ENCODE data around the gene LMBR1. TPM values are rescaled to one million over a fixed set of nuclear protein-coding genes. Genes with fewer than 3 reads are reported as not detected.

LMBR1 gene
- total and polyA plus RNA-seq, 2 donors (not counting 3 experiments of a cell fraction or from before 2014, with no cell fraction given), result 14.0 to 72.9 TPM

DNA sequence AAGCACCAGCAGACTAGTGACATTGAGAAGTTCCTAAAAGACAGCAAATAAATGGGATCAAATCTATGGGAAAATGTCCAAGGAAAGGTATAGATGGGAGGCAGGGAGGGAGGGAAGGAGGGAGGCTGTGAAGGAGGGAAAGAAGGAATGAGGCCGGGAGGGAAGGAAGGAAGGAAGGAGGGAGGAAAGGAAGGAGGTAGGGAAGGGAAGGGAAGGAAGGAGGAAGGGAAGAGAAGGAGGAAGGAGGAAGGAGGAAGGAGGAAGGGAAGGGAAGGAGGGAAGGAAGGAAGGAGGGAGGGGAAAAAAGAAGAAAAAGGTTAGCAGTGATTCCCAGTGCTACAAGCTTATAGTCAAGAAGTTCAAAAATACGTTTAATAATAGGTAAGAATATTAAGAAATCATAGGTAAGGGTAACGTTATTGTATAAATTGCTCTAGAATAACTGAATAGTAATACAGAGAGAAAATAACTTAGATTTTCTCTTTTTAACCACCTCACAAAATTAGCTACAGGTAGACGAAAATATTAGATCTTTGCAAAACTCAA lies 106.9 kb downstream of the LMBR1 start:
- Histone ChIP-seq H3K4me2 (ENCODE audit: insufficient read depth, low read length) (no peak overlapping the region), H3K4me1 (ENCODE audit: control insufficient read depth, extremely low read depth, insufficient read depth, low read length) (no peaks in the 10 kb centered on the region), H2AFZ (ENCODE audit: low read depth, low read length) (no peak overlapping the region), H4K20me1 (replicated peaks; ENCODE audit: control insufficient read depth, extremely low read depth, insufficient read depth, low read length) (no peaks in the 10 kb centered on the region), H3K36me3 (ENCODE audit: control insufficient read depth in 2 of 2, extremely low read depth in 1 of 2, insufficient read depth in 2 of 2, low read length in 2 of 2) (no peaks in the 10 kb centered on the region), H3K9me1 (replicated peaks; ENCODE audit: control insufficient read depth, extremely low read depth, insufficient read depth, low read length) (no peaks in the 10 kb centered on the region), H3K27ac (ENCODE audit: insufficient read depth, low read depth, low read length) (no peak overlapping the region), H3K9me3 (replicated peaks; ENCODE audit: control insufficient read depth, insufficient read depth, low read length) (no peaks in the 10 kb centered on the region), H3K79me2 (ENCODE audit: control insufficient read depth, insufficient read depth, low read length) (no peaks in the 10 kb centered on the region), H3K4me3 (replicated peaks in 1 of 3; ENCODE audit: insufficient read depth in 1 of 3, low read depth in 1 of 3, low read length in 3 of 3) (no peak overlapping the region), H3K27me3 (ENCODE audit: control insufficient read depth in 2 of 2, insufficient read depth in 2 of 2, low read length in 2 of 2) (no peaks in the 10 kb centered on the region), H3K9ac (replicated peaks; ENCODE audit: extremely low read depth, insufficient read depth, low read length) (no peak overlapping the region)
- ChIA-PET CTCF (no interaction called here), POLR2A (no interaction called here)
- TF ChIP-seq, protein P1, sequence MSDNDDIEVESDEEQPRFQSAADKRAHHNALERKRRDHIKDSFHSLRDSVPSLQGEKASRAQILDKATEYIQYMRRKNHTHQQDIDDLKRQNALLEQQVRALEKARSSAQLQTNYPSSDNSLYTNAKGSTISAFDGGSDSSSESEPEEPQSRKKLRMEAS (IDR thresholded peaks at IDR 0.05; ENCODE audit: insufficient read depth, insufficient read length), result no peak
- dilution Hi-C loops (cut with MboI; ENCODE audit: extremely low pct_ligation_motif_present, low sequenced_read_pairs), result no loop called here
- DNase-seq (ENCODE audit: low read depth, low spot score) (no peak), FAIRE-seq (no peak)
- no TSS peak for BruUV-seq (replicated peaks)
- intact Hi-C loops (cut with micrococcal nuclease), result no loop called here

DNA sequence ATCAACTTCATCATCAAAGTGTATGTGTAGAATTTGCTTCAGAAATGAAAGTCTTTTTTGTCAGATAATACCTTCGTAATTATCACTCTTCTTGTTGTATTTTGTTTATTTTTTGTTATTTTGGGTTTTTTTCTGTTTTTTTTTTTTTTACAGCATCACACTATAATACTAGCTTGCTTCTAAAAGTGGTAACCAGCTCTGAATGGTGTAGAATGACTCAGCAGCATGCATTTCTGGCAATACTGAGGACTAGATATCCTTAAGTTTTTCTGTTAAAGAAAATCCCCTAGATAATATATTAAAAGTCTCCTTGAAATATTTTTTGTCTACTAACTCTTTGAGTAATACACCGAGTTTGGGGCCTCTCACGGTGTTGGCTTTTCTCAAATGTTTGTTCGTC lies 109.1 kb downstream of the LMBR1 start:
- FAIRE-seq, result no peak
- dilution Hi-C loops (cut with MboI; ENCODE audit: extremely low pct_ligation_motif_present, low sequenced_read_pairs), result no loop called here
- CTCF ChIA-PET, result interaction anchor here (0.8 to 1.0 kb wide), 2 partner anchors 18 to 33 kb away, joined by 3 to 6 read pairs; no protein-coding TSS in a partner anchor
- Histone ChIP-seq H3K4me3 (replicated peaks in 1 of 3; ENCODE audit: insufficient read depth in 1 of 3, low read depth in 1 of 3, low read length in 3 of 3) (no peak overlapping the region), H3K4me1 (ENCODE audit: control insufficient read depth, extremely low read depth, insufficient read depth, low read length) (no peaks in the 10 kb centered on the region), H4K20me1 (replicated peaks; ENCODE audit: control insufficient read depth, extremely low read depth, insufficient read depth, low read length) (no peaks in the 10 kb centered on the region), H3K79me2 (ENCODE audit: control insufficient read depth, insufficient read depth, low read length) (no peaks in the 10 kb centered on the region), H3K36me3 (ENCODE audit: control insufficient read depth in 2 of 2, extremely low read depth in 1 of 2, insufficient read depth in 2 of 2, low read length in 2 of 2) (no peaks in the 10 kb centered on the region), H3K27ac (ENCODE audit: insufficient read depth, low read depth, low read length) (no peak overlapping the region), H2AFZ (ENCODE audit: low read depth, low read length) (no peak overlapping the region), H3K9me1 (replicated peaks; ENCODE audit: control insufficient read depth, extremely low read depth, insufficient read depth, low read length) (no peaks in the 10 kb centered on the region), H3K9ac (replicated peaks; ENCODE audit: extremely low read depth, insufficient read depth, low read length) (no peak overlapping the region), H3K9me3 (replicated peaks; ENCODE audit: control insufficient read depth, insufficient read depth, low read length) (no peaks in the 10 kb centered on the region), H3K4me2 (ENCODE audit: insufficient read depth, low read length) (no peak overlapping the region), H3K27me3 (ENCODE audit: control insufficient read depth in 2 of 2, insufficient read depth in 2 of 2, low read length in 2 of 2) (no peaks in the 10 kb centered on the region)
- intact Hi-C loops (cut with micrococcal nuclease), result no loop called here
- no peak for DNase-seq (ENCODE audit: low read depth, low spot score)
- TF ChIP-seq MYC (IDR thresholded peaks at IDR 0.05; ENCODE audit: low read depth, low read length), result no peak
- no peak for TF ChIP-seq FOS (IDR thresholded peaks at IDR 0.05; ENCODE audit: borderline replicate concordance, insufficient read depth, low read length)
- TF ChIP-seq EZH2 (IDR thresholded peaks at IDR 0.05; ENCODE audit: borderline replicate concordance, low read depth, low read length, severe bottlenecking), result no peak
- no peak for TF ChIP-seq POLR2AphosphoS5 (IDR thresholded peaks at IDR 0.05; ENCODE audit: insufficient read depth, low read depth, low read length)
- no peak for TF ChIP-seq POLR2A (IDR thresholded peaks at IDR 0.05; ENCODE audit: low read depth, low read length)
- TF ChIP-seq, protein P1 (IDR thresholded peaks at IDR 0.05; ENCODE audit: insufficient read depth, insufficient read length), result no peak
- TF ChIP-seq, protein P2, sequence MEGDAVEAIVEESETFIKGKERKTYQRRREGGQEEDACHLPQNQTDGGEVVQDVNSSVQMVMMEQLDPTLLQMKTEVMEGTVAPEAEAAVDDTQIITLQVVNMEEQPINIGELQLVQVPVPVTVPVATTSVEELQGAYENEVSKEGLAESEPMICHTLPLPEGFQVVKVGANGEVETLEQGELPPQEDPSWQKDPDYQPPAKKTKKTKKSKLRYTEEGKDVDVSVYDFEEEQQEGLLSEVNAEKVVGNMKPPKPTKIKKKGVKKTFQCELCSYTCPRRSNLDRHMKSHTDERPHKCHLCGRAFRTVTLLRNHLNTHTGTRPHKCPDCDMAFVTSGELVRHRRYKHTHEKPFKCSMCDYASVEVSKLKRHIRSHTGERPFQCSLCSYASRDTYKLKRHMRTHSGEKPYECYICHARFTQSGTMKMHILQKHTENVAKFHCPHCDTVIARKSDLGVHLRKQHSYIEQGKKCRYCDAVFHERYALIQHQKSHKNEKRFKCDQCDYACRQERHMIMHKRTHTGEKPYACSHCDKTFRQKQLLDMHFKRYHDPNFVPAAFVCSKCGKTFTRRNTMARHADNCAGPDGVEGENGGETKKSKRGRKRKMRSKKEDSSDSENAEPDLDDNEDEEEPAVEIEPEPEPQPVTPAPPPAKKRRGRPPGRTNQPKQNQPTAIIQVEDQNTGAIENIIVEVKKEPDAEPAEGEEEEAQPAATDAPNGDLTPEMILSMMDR (IDR thresholded peaks at IDR 0.05; ENCODE audit: extremely low read depth in 1 of 2, insufficient read depth in 1 of 2, low read depth in 1 of 2, low read length in 2 of 2), result no peak
- no peak for TF ChIP-seq JUN (IDR thresholded peaks at IDR 0.05; ENCODE audit: borderline replicate concordance, insufficient read depth, insufficient read length, low read depth)
- no peak for TF ChIP-seq GATA2 (IDR thresholded peaks at IDR 0.05; ENCODE audit: insufficient read depth, insufficient read length, low read depth, low read length)
- POLR2A ChIA-PET, result no interaction called here
- no TSS peak for BruUV-seq (replicated peaks)

Data from endothelial cell of umbilical vein (primary cell).